ENCODE results near the gene GLCE. TPM values are rescaled to one million over a fixed set of nuclear protein-coding genes. Genes with fewer than 3 reads are reported as not detected.

GLCE gene
- total RNA-seq, 1 donor from 2014 or later: 12.7 TPM

GRCh38 chr15:69181424-69181823 lies 21.0 kb downstream of the GLCE start:
- no peak for DNase-seq (ENCODE audit: low read depth)
- no peak for TF ChIP-seq CTCF (conservative IDR thresholded peaks at IDR 0.05; ENCODE audit: low read depth, low read length)
- no peak overlapping the region for H3K4me3 ChIP-seq (ENCODE audit: low read depth, low read length)

DNA sequence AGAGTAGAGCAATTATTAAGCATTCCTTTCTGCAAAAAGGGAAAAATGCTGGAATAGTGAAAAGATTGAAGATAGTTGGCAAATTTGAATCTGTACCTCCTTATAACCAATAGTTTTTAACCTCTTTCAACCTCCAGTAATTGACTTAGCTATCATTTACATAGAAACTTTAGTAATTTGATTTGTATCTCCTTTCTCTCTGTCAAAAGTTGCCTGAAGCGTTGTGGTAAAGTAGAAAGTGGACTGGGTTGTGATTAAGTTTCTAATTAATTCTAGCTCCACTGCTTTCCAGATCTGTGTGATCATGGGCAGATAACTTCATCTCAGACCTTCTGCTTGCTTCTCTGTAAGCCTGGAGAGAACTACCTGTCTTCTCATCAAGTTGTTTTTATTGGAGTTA lies 24.8 kb downstream of the GLCE start:
- no peak for DNase-seq (ENCODE audit: low read depth)
- H3K4me3 ChIP-seq (ENCODE audit: low read depth, low read length): no peak overlapping the region
- no peak for TF ChIP-seq CTCF (conservative IDR thresholded peaks at IDR 0.05; ENCODE audit: low read depth, low read length)

DNA sequence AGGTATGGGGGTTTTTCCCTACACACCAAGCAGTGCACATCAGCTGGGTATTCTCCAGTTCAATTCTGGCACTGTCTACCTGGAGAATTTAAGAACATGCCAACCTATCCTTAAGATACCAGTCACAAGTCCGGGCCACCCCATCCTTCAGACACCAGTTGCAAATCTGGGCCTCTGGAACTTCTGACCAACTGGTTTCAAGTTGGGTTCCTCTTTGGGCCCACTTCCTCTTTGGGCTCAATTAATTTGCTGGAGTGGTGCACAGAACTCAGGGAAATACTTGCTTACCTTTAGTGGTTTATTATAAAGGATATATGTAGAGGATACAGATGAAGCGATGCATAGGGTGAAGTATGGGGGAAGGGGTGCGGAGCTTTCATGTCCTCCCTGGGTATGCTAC lies 25.3 kb downstream of the GLCE start:
- no peak overlapping the region for H3K4me3 ChIP-seq (ENCODE audit: low read depth, low read length)

GRCh38 chr15:69189157-69189556 lies 28.7 kb downstream of the GLCE start:
- no peak overlapping the region for H3K4me3 ChIP-seq (ENCODE audit: low read depth, low read length)
- no peak for DNase-seq (ENCODE audit: low read depth)
- TF ChIP-seq CTCF (conservative IDR thresholded peaks at IDR 0.05; ENCODE audit: low read depth, low read length): no peak

More for the DNA sequence above, 25.3 kb downstream of the GLCE start:
- no peak for DNase-seq (ENCODE audit: low read depth)
- TF ChIP-seq CTCF (conservative IDR thresholded peaks at IDR 0.05; ENCODE audit: low read depth, low read length): no peak

- TF ChIP-seq CTCF (conservative IDR thresholded peaks at IDR 0.05; ENCODE audit: low read depth, low read length): no peak
- no peak overlapping the region for H3K4me3 ChIP-seq (ENCODE audit: low read depth, low read length)
- DNase-seq (ENCODE audit: low read depth): no peak
Observed at GRCh38 chr15:69190091-69190490, 29.7 kb downstream of the GLCE start.

- TF ChIP-seq CTCF (conservative IDR thresholded peaks at IDR 0.05; ENCODE audit: low read depth, low read length): no peak
- no peak for DNase-seq (ENCODE audit: low read depth)
- H3K4me3 ChIP-seq (ENCODE audit: low read depth, low read length): no peak overlapping the region
Observed at GRCh38 chr15:69190504-69190903, 30.1 kb downstream of the GLCE start.

- no peak for DNase-seq (ENCODE audit: low read depth)
- no peak overlapping the region for H3K4me3 ChIP-seq (ENCODE audit: low read depth, low read length)
- no peak for TF ChIP-seq CTCF (conservative IDR thresholded peaks at IDR 0.05; ENCODE audit: low read depth, low read length)
Observed at GRCh38 chr15:69194025-69194827, 33.8 kb downstream of the GLCE start.

Data from epithelial cell of proximal tubule (primary cell).